Hepatocyte (in vitro differentiated cells): Measurements from ENCODE around the gene SAT2. TPM values are rescaled to one million over a fixed set of nuclear protein-coding genes. Genes with fewer than 3 reads are reported as not detected.

Experiments
- DNase-seq: peaks from one replicate; pipeline ENCODE4 v3.0.0-alpha.2; 2016; ENCODE audit warnings: low spot score
- H2AFZ ChIP-seq: fragments of 200-600 bp; sonication (generic); 2 replicates; pipeline ENCODE4 v1.6.0; 2016; ENCODE audit warnings: antibody characterized with exemption, mild to moderate bottlenecking
- H3K27ac ChIP-seq: fragments of 200-600 bp; sonication (generic); 2 replicates; pipeline ENCODE4 v1.5.1; 2016; ENCODE audit warnings: mild to moderate bottlenecking
- H3K27me3 ChIP-seq: fragments of 200-600 bp; sonication (generic); 2 replicates; pipeline ENCODE4 v1.6.1; 2016
- H3K36me3 ChIP-seq: fragments of 200-600 bp; sonication (generic); replicated peaks from 2 replicates; pipeline ENCODE4 v1.5.1; 2016; ENCODE audit warnings: low read depth; ENCODE audit not compliant: insufficient read depth
- H3K4me1 ChIP-seq: fragments of 200-600 bp; sonication (generic); 2 replicates; pipeline ENCODE4 v1.5.1; 2016; ENCODE audit warnings: mild to moderate bottlenecking, moderate library complexity; ENCODE audit not compliant: insufficient read depth
- H3K4me2 ChIP-seq: fragments of 200-600 bp; sonication (generic); 2 replicates; pipeline ENCODE4 v1.6.0; 2016
- H3K4me3 ChIP-seq: fragments of 200-600 bp; sonication (generic); 2 replicates; pipeline ENCODE4 v1.5.1; 2016; ENCODE audit warnings: mild to moderate bottlenecking
- H3K79me2 ChIP-seq: fragments of 200-600 bp; sonication (generic); 2 replicates; pipeline ENCODE4 v1.6.0; 2017; ENCODE audit warnings: mild to moderate bottlenecking
- H3K9me2 ChIP-seq: fragments of 200-600 bp; sonication (generic); replicated peaks from 2 replicates; pipeline ENCODE4 v1.6.0; 2017; ENCODE audit warnings: mild to moderate bottlenecking; ENCODE audit not compliant: insufficient read depth
- H3K9me3 ChIP-seq: fragments of 200-600 bp; sonication (generic); 2 replicates; pipeline ENCODE4 v1.5.1; 2016; ENCODE audit warnings: low read depth, mild to moderate bottlenecking
- H4K20me1 ChIP-seq: fragments of 200-600 bp; sonication (generic); 2 replicates; pipeline ENCODE4 v1.6.0; 2016; ENCODE audit warnings: mild to moderate bottlenecking; ENCODE audit not compliant: insufficient read depth, poor library complexity, severe bottlenecking
- CTCF ChIP-seq: fragments of 200-600 bp; sonication (generic); IDR thresholded peaks from 2 replicates; pipeline ENCODE4 v1.5.1; 2016; ENCODE audit warnings: antibody characterized with exemption, mild to moderate bottlenecking; ENCODE audit not compliant: poor library complexity
- EZH2 ChIP-seq: fragments of 200-600 bp; sonication (generic); IDR thresholded peaks from 2 replicates; pipeline ENCODE4 v1.6.1; 2016; ENCODE audit warnings: antibody characterized with exemption, mild to moderate bottlenecking, borderline replicate concordance
- EZH2phosphoT487 ChIP-seq: fragments of 200-600 bp; sonication (generic); IDR thresholded peaks from one replicate; pipeline ENCODE4 v1.6.1; 2018; ENCODE audit warnings: antibody characterized with exemption, mild to moderate bottlenecking, low read depth, moderate library complexity; ENCODE audit not compliant: unreplicated experiment, severe bottlenecking
- WGBS: methylation state at CpG from one replicate; pipeline ENCODE4 v1.1.6; 2016; ENCODE audit warnings: low lambda C conversion rate; ENCODE audit errors: missing lambda C conversion rate; 5-methylcytosine and 5-hydroxymethylcytosine counted together
- polyA plus RNA-seq: library from polyadenylated mRNA; unstranded; fragments of >200 nt; fragmentation: Nextera tagmentation; extraction: Ambion mirVana; gene quantifications from 2 replicates; pipeline ENCODE4 v1.2.1, GENCODE V29; 2016
- total RNA-seq: library from RNA; depleted of rRNA; stranded (reverse); fragments of >200 nt; gene quantifications from 2 replicates; pipeline ENCODE4 v1.2.3, GENCODE V29; 2014

Gene SAT2
- total and polyA plus RNA-seq, 2 experiments from 2014 or later, result 130 to 138 TPM

DNA sequence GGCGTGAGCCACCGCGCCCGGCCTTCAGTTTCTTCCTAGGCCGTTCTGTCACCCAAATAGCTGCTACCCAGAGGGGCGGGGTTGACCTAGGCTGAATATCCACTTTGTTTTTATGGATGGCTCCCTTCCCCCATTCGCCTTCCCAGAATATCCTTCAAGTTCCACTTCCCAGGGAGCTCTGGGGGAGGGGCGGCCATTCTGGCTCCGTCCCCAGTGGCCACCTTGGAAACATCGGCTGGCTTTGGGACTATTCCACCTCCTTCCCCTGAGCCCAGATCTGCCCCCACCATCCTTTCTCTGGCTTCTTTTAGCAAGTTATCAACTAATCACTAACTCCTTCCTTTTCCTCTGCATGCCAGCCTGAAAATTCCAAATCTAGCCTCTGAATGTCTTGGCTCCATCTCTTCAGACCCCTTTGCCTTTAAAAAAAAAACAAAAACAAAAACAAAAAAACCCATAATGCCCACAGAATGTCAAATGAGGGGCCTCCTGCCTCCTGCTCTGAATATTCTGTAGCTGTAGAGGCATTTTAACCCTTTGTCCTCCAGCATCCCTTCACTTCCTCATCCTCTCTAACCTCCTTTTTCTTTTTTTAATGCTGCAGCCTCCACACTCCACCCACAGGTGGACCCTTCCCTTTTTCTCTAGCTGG, 29.5 kb upstream of the SAT2 start:
- H3K27ac ChIP-seq, result no peak overlapping the region
- WGBS, result 27% methylated on average over 10 of the region's 10 CpGs
- H3K4me3 ChIP-seq, result no peak overlapping the region
- peaks cover 14% of the 10 kb centered on the region for H3K27me3 ChIP-seq
- no peaks in the 10 kb centered on the region for H3K4me1 ChIP-seq
- H3K36me3 ChIP-seq, result no peaks in the 10 kb centered on the region
- DNase-seq, result no peak
- TF ChIP-seq EZH2phosphoT487 (no peak), EZH2 (no peak), CTCF (no peak)
- no peak overlapping the region for H2AFZ ChIP-seq
- no peaks in the 10 kb centered on the region for H4K20me1 ChIP-seq
- H3K9me3 ChIP-seq, result no peaks in the 10 kb centered on the region
- H3K9me2 ChIP-seq, result no peaks in the 10 kb centered on the region
- H3K4me2 ChIP-seq, result no peak overlapping the region
- H3K79me2 ChIP-seq, result no peaks in the 10 kb centered on the region

GRCh38 chr17:7655541-7655840, 27.9 kb upstream of the SAT2 start:
- no peak for TF ChIP-seq EZH2phosphoT487
- no peak for TF ChIP-seq EZH2
- no peak for TF ChIP-seq CTCF
- no peak overlapping the region for H3K4me3 ChIP-seq
- peaks cover 5% of the 10 kb centered on the region for H3K4me1 ChIP-seq
- no peaks in the 10 kb centered on the region for H3K36me3 ChIP-seq
- H3K27ac ChIP-seq, result no peak overlapping the region
- 95% methylated on average over 16 of the region's 17 CpGs for WGBS
- no peak overlapping the region for H3K4me2 ChIP-seq
- no peaks in the 10 kb centered on the region for H3K9me3 ChIP-seq
- no peaks in the 10 kb centered on the region for H4K20me1 ChIP-seq
- DNase-seq, result no peak
- no peak overlapping the region for H2AFZ ChIP-seq
- H3K79me2 ChIP-seq, result no peaks in the 10 kb centered on the region
- no peaks in the 10 kb centered on the region for H3K9me2 ChIP-seq
- H3K27me3 ChIP-seq, result peaks cover 26% of the 10 kb centered on the region

DNA sequence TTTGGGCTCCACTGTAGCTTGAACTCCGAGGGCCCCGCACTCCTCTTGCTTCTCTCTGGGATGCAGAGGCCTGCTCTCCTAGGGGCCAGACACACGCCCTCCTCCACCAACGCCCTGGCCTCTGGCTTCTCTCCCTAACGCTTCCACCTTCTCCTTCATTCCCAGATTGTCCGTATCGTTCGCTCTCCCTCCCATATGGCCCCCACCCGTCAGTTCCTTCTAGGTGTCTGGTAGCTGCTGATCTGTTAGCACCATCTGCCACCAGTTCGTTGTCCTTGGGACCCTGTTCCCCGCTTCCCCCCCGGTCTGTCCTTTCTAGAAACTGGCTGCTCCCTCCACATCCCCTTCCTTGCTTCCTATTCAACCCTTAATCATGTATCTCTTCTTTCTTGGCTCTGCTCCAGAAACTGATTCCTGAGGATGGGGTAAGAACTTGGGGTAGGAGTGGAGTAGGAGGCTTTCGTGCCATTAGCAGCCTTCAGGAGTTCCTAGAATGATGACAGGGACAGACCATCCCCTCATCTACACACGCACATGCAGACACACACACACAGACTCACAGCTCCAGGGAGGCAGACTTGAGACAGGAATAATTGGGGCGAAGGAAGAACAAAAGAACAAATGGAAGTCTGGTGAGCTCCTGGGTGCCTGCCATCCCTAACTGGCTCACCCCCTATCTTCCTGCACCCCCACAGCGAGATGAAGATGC, 27.4 kb upstream of the SAT2 start:
- DNase-seq, result no peak
- Histone ChIP-seq H3K36me3 (no peaks in the 10 kb centered on the region), H3K4me2 (no peak overlapping the region), H4K20me1 (no peaks in the 10 kb centered on the region), H3K9me3 (no peaks in the 10 kb centered on the region), H3K27me3 (peaks cover 27% of the 10 kb centered on the region), H3K27ac (no peak overlapping the region), H3K9me2 (no peaks in the 10 kb centered on the region), H3K4me3 (no peak overlapping the region), H3K4me1 (peaks cover 5% of the 10 kb centered on the region), H2AFZ (no peak overlapping the region), H3K79me2 (no peaks in the 10 kb centered on the region)
- 88% methylated on average over 12 of the region's 16 CpGs for WGBS
- TF ChIP-seq EZH2 (no peak), CTCF (no peak), EZH2phosphoT487 (no peak)
